HepG2 (cell line): ENCODE data around the gene TAF3.

ENCODE experiments used
- ATF6 ChIP-seq: sonication (generic); formaldehyde crosslinking; conservative IDR thresholded peaks from 2 replicates; pipeline ENCODE4 v1.4.0; 2020; ENCODE audit warnings: missing genetic modification reagents
- REL ChIP-seq: sonication (generic); formaldehyde crosslinking; conservative IDR thresholded peaks from 2 replicates; pipeline ENCODE4 v1.8.0; 2022; ENCODE audit warnings: mild to moderate bottlenecking, missing genetic modification reagents, moderate library complexity
- TF ChIP-seq, protein P1 (sequence below): sonication (generic); formaldehyde crosslinking; IDR thresholded peaks from 2 replicates; pipeline ENCODE4 v1.4.0; 2020; ENCODE audit warnings: mild to moderate bottlenecking, missing genetic modification reagents

DNA sequence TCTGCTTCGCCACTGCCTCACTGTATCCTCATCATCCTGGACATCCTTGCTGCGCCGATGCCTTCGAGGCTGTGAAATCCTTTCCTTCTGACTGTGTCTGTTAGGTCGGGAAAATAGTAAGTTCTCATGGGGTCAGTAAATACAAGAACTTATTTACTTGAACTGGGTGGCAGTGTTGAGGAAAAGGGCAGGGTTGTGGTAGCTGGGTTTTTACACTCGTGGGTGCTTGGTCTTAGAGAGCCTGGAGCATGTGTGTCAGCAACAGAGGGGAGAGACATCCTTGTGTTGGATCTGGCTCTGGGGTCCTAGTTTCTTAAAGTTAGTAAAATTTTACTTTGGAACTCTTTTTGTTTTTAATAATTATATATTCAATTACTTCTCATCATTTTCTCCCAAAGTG, 123.3 kb downstream of the TAF3 start:
- TF ChIP-seq REL (CRISPR knock-in tag) (no peak), ATF6 (CRISPR knock-in tag) (no peak)
- TF ChIP-seq, protein P1, sequence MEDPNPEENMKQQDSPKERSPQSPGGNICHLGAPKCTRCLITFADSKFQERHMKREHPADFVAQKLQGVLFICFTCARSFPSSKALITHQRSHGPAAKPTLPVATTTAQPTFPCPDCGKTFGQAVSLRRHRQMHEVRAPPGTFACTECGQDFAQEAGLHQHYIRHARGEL (CRISPR knock-in tag): no peak
